ENCODE data around the gene CASQ2.

Gene CASQ2

DNA sequence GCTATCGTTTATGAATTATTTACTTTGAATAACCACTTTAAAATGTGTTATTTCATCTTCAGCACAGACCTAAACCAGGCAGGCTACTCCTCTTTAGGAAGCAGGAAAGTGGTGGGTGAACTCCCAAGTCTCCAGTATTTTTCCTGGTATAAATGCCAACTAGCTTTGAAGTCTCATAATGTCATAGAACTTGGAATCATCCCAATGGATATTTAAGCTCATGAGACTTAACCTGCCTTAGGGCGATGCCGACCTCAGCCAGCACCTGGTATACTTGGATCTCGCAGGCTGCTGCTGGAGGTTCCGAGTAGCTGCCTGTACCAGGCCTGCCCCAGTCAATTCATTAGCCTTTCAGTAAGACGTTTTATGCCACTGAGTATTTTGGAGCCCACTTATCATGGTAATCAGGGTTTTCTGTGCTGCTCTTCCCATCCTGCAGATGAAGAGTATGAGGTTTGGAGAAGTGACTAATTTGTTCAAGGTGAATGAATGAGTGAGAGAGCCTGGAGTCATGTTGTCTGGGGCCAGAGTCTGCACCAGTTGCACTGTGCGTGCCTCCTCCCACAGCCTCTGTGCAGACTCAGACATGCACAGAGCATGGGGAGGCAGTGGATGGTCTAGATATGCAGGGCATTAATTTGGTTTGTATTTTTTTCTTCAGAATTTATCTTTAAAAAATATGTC, 91.9 kb downstream of the CASQ2 start:
- H3K4me3 ChIP-seq, result no peak overlapping the region
- H3K27ac ChIP-seq, result no peak overlapping the region
- TF ChIP-seq, protein P1, sequence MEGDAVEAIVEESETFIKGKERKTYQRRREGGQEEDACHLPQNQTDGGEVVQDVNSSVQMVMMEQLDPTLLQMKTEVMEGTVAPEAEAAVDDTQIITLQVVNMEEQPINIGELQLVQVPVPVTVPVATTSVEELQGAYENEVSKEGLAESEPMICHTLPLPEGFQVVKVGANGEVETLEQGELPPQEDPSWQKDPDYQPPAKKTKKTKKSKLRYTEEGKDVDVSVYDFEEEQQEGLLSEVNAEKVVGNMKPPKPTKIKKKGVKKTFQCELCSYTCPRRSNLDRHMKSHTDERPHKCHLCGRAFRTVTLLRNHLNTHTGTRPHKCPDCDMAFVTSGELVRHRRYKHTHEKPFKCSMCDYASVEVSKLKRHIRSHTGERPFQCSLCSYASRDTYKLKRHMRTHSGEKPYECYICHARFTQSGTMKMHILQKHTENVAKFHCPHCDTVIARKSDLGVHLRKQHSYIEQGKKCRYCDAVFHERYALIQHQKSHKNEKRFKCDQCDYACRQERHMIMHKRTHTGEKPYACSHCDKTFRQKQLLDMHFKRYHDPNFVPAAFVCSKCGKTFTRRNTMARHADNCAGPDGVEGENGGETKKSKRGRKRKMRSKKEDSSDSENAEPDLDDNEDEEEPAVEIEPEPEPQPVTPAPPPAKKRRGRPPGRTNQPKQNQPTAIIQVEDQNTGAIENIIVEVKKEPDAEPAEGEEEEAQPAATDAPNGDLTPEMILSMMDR (IDR thresholded peaks at IDR 0.05), result no peak
- DNase-seq (ENCODE audit: low spot score), result no peak

DNA sequence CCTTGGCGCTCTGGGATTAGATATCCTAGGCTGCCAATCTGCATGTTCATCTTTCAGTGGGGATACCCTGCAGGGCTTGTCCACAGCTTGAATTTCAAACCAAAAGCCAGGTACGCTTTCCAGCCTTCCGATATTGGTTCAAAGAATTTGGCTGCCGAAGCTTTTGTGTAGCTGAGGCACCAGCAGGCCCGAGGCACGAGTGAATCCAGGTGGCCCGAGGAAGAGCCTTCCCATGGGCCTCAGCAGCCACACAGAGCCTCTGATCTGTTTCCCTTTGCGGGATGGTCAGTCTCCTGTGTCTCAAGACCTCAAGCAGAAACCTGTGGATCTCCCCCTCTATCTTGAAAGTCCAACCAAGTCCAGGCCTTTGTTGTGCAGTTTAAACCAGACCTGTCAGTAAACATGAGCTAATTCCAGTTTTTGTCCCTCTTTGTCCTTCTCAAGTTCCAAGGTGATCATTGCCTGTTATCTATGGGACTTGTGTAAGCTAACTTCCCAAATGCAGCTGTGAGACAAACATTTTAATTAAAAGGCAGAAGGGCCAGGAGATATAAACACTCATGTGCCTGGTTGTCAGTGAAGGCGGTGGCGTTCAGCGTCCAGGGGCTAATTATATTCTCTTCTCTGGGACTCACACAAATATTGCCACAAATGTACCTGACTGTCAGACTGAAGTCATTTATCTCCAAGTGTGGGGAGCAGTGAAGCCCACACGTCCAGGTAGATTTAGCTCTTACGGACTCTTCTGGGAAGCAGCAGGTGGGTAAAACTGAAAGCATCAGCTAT, 96.1 kb downstream of the CASQ2 start:
- TF ChIP-seq, protein P1 (IDR thresholded peaks at IDR 0.05), result no peak
- DNase-seq (ENCODE audit: low spot score), result no peak
- no peak overlapping the region for H3K27ac ChIP-seq
- no peak overlapping the region for H3K4me3 ChIP-seq

DNA sequence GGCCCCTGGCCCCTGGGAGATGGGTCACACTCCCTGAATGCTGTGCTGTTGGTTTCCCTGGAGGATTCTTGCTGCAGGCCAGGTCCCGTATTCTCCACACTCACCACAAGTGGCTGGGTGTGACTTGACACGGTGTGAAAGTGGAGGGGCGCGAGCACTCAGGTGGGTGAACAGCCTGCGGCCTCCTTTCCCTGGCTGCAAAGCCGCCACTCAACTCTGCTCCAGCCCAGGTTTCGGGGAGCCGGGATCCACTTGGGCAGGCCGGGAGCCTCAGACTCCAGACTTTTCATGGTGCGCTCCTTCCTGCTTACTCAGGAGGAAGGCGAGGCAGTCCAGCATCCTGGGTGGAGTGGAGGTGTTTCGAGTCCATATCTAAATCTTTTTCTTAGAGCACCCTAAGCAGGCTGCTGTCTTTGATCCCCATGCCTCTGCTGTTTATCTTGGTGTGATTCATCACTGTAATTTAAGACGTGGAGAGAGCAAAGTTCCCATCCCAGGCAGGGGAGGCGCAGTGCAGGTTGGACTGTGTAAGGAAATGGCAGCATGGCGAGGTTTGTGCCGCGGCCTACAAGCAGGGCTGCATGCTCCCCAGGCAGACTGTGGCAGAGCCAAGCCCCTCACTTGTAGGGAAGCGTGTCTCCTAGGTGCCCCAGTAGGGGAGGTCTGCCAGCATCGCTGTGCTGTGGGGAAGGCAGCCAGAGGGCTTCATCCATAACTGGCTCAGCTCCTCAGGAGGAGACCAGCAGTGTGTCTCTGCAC, 97.2 kb downstream of the CASQ2 start:
- DNase-seq (ENCODE audit: low spot score), result peak; percentile 63
- Histone ChIP-seq H3K4me3 (no peak overlapping the region), H3K27ac (no peak overlapping the region)
- TF ChIP-seq, protein P1 (IDR thresholded peaks at IDR 0.05), result no peak

DNA sequence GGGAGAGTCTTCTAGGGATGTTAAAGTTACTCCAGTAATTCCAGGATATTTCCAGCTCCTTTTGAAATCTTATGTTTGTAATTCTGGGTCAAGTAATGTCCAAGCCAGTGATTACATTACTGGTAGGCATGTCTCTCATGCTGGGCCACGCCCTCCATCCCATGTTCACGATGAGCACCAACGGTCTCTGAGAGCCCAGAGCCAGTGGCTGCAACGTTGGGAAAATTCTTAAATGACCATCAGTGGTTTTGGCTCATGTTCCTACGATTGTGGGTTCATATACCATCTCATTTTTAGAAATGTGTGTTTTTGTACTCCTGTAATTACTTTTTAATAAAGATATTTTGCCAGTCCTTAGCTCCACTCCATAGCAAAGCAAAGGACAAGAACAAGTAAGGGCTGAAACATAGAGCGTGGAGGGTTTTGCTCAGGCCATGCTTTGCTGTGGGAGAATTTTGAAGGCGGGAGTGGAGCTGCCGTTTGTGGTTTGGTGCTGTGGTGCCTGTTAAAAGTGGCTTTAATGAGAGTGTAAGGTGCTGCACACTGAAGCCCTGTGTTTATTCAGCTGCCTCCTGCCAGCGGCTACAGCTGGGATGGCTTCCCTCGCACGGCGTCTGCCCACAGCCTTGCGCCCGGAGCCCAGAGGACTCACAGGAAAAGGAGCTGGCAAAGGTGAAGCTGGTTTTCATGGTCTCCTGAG, 97.9 kb downstream of the CASQ2 start:
- Histone ChIP-seq H3K27ac (no peak overlapping the region), H3K4me3 (no peak overlapping the region)
- TF ChIP-seq, protein P1 (IDR thresholded peaks at IDR 0.05), result no peak
- peak; percentile 19 for DNase-seq (ENCODE audit: low spot score)

DNA sequence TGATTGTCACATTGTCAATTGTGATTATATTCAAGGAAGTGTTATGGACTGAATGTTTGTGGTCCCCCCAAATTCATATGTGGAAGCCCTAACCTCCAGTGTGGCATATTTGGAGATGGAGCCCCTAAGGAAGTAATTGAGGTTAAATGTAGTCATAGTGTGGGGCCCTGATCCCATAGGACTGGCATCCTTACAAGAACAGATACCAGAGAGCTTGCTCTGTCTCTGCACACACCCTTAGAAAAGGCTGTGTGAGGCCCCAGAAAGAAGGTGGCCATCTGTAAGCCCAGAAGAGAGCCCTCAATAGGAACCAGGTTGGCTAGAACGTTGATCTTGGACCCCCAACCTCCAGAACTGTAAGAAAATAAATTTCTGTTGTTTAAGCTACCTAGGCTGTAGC, 98.6 kb downstream of the CASQ2 start:
- Histone ChIP-seq H3K4me3 (no peak overlapping the region), H3K27ac (no peak overlapping the region)
- TF ChIP-seq, protein P1 (IDR thresholded peaks at IDR 0.05), result no peak
- DNase-seq (ENCODE audit: low spot score), result peak; percentile 12

DNA sequence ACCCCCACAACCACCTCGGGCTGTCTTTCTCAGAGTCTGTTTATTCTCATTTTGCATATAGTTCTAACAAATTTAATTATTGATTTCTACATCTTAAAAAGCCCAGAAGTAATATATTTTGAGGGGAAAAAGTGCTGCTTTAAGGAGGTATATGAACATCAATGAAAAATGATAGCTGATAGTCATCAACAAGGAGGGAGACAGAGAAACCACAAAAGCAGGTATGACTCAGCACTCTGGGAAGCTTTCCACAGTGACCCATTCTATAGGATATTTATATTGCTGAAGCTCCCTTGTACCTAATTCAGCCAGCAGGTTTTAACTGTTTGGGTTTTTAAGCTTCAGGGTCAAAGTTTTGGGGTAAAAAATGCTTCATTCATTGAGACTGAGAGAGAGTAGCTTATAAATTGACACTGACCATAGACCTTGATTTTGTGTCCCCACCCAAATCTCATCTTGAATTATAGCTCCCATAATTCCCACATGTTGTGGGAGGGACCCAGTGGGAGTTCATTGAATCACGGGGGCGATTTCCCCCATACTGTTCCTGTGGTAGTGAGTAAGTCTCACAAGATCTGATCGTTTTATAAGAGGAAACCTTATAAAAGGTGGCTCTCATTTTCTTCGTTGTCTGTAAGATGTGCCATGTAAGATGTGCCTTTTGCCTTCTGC, 99.4 kb downstream of the CASQ2 start:
- Histone ChIP-seq H3K27ac (no peak overlapping the region), H3K4me3 (no peak overlapping the region)
- no peak for DNase-seq (ENCODE audit: low spot score)

More for the DNA sequence above, 99.4 kb downstream of the CASQ2 start:
- TF ChIP-seq, protein P1 (IDR thresholded peaks at IDR 0.05), result no peak

Data from coronary artery (tissue), 2 donors.